DMS53 treated with DMSO at 0.1 percent for 48 hours (cell line): ENCODE results near the gene RAD9B.

Experiments used
- DNase-seq: peaks from one replicate; lab custom pipeline; 2025; ENCODE audit not compliant: unreplicated experiment; lab: John Stamatoyannopoulos, UW

RAD9B gene

DNA sequence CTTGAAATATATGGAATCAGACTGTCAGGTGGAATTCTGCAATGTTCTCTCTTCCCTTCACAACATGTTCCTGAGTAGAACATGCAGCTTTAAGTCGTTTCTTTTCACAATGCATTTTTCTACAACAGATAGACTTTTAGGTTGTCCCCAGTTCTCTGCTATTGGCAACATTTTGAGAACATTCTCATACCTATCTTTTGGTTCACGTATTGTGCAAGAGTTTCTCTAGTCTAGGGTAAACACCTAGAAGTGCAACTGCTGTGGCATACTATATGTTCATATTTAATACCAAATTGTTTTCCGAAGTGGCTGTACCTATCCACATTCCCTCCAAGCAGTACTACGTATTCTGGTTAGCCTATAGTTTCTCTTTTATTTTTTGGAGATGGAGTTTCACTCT lies 48.9 kb downstream of the RAD9B start:
- no peak for DNase-seq
